ENCODE measurements around the gene INPP4A.
"Not testable (repeated sequence)": the region's sequence is repeated elsewhere in the genome, so short reads cannot be mapped to it uniquely, and the experiment has no call there.

The INPP4A gene

DNA sequence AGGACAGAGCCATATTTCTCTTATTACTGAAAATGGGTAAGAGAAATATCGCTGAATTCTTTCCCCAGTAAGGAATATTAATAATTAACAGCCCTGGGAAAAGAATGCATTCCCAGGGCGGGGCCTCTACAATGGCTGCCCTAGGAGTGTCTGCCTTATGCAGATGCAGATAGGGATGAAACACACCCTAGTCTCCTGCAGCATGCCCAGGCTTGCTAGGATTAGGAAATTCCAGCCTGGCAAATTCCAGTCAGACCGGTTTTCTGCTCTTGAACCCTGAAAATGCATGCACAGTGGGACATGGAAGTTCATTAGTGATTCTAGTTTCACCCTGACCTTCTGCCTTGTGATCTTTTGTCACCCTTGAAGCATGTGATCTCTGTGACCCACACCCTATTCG is 9.0 kb upstream of the INPP4A start:
- DNase-seq (ENCODE audit: extremely low read depth in 1 of 2, low read depth in 1 of 2), result not testable (repeated sequence)

DNA sequence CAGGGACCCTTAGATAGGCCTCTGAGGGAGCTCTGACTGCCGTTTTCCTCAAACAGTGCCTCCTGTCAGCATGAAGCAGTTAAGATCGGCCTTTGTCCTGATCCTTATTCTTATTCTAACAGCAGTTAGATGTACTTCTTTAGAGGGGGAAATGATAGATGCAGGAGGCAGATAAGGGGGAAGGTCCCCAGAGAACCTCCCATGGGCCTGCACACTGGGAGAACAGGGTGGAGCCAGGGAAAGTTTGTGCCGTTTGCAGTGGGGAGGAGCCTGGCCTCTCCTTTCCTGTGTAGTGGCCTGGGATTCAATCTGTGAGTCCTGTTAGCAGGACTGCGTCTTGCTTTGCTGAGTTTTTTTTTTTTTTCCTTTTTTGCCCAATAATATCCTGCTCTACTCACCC is 7.9 kb upstream of the INPP4A start:
- DNase-seq (ENCODE audit: extremely low read depth in 1 of 2, low read depth in 1 of 2), result no peak

DNA sequence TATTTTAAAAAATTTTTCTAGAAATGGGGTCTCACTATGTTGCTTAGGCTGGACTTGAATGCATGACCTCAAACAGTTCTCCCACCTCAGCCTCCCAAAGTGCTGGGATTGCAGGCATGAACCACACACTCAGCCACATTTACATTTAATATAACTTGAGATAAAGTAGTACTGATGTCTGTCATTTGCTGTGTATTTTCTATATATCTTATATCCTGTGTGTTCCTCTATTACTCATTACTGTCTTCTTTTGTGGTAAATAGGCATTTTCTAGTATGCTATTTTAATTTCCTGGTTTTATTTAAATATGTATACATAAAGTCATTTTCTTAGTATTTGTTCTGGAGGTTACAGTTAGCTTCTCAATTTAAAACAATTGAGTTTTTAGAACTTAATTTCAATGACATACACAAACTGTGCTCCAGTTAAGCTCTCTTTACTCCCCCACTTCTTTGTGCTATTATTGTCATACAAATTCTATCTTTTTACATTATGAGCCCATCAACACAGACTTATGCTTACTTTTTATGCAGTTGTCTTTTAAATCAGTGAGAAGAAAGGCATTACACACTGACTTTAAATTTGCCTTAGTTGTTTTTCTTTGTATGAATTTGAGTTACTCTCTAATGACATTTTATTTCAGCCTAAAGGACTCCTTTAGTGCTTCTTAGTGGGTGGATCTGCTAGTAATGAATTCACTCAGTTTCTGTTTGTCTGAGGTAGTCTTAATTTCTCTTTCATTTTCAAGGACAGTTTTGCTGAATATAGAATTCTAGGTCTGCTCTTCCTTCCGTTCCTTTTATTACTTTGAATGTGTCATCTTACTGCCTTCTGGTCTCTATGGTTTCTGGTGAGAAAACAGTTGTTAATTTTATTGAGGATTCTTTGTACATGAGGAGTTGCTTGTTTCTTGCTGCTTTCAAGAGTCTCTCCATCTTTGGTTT is 6.2 kb upstream of the INPP4A start:
- DNase-seq (ENCODE audit: extremely low read depth in 1 of 2, low read depth in 1 of 2), result no peak

DNA sequence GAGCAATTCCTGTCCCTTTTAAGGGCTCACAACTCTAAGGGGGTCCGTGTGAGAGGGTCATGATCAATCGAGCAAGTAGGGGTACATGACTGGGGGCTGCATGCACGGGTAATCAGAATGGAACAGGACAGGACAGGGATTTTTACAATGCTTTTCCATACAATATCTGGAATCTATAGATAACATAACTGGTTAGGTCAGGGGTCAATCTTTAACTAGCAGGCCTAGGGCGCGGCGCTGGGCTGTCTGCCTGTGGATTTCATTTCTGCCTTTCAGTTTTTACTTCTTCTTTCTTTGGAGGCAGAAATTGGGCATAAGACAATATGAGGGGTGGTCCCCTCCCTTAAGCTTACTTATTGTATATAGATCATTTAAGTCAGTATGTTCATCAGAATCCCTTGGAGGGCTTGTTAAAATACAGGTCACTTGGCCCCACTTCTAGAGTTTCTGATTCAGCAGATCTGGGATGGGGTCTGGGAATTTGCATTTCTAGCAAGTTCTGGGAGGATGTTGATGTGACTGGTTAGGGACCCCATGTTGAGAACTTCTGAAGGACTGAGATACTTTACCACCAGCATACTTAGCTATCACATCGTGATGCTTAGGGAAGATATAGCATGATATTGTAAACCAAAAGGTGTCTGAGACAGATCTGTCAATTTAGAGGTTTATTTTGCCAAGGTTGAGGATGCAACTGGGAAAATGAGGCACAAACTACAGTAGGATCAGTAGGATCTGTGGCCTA is 2.8 kb upstream of the INPP4A start:
- DNase-seq (ENCODE audit: extremely low read depth in 1 of 2, low read depth in 1 of 2), result no peak

DNA sequence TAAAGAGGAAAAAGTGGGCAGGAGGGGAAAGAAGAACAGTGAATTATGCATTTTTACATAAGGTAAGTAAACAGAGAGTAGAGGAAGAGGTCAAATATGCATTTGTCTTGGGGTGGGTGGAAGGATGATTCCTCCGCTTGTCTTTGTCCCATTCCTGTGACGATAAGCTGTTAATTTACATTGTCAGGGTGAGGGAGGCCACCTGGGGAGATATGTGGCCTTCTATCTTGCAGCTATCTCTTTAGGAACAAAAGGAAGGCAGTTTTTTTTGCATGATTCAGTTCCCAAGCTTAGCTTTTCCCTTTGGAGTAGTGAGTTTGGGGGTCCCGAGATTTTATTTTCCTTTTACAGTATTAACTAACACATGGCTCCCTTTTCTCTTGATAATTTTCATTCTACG is 2.2 kb upstream of the INPP4A start:
- no peak for DNase-seq (ENCODE audit: extremely low read depth in 1 of 2, low read depth in 1 of 2)

DNA sequence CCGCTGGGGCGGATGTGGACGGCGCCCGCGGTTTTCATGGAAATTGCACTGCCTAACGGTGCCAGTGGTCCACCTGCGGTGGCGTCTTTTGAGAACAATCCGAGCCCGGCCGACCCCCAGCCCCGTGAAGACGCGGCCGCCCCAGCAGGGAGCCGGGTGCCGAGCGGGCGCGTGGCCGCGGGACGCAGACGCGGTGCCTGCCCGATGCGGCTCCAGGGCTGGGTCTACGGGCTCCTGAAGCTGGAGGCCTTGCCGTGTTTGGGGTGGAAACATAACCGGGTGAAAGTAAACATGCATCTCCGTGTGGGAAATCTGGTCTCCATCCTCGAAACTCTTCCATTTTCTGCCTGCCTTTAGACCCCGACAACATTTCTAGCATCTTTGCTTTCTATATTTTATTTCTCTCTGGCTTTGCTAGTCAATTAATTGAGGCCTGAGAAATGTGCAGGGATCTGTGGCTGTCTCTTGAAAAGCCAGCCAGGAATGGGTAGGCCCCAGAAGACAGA is 572 bp downstream of the INPP4A start:
- no peak for DNase-seq (ENCODE audit: extremely low read depth in 1 of 2, low read depth in 1 of 2)

DNA sequence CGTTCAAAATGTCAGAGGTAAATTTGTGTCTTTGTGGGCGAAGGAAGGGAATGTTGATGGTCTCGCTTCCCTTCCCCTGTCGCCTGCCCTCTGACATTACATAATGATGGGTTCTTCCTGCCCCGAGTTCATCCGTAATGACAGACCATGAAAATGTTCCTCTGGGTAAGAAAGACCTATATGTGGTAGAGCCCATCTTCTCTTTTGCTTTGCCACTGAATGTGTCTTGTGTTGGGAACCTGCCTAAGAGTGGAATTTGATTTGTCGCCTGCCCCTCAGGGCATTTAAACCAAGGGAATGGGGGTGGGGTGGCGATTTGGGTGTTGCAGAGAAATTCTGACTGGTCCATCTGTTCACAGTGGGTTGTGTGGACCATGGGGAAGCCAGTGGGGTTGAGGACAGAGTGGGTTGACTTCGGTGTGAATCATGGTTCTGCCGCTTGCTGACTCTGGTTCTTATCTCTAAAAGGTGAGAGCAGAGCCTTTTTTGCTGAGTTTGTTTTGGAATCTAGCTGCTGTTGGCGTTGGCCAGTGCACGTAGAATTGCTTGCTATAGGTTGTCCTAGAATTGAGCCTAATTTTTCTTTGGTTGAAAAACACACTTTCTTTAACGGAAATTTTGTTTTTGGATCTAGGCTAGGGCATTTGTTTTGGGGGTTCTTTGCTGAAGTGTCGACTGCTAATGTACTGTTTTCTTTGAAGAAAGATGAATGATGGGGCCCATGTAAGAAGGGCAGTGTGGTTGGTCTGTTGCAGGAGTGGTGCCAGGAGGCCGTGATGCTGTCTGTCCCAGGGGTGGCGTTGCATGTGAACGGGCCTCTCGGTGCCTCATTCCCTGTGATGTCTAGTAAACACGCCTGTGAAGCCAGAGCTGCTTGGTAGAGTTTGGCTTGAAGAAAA is 1.3 kb downstream of the INPP4A start:
- no peak for DNase-seq (ENCODE audit: extremely low read depth in 1 of 2, low read depth in 1 of 2)

DNA sequence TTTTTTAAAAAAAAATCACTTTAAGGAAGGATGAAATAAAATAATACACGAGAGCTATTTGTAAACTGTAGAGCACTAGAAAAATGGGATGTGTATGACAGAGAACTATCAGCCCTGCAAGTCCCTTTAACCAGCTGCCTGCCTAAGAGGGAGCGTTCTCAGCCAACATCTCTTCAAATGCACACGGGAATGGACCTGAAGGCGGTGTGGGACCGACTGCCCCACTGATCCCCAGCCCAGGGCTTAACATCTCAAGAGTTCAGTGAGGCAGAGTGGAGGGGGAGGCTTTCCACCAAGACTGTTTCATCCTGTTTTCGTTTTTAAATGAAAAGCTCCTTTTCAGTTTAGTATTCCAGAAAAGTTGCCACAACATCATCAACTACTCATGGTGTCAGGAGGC is 2.2 kb downstream of the INPP4A start:
- DNase-seq (ENCODE audit: extremely low read depth in 1 of 2, low read depth in 1 of 2), result no peak

DNA sequence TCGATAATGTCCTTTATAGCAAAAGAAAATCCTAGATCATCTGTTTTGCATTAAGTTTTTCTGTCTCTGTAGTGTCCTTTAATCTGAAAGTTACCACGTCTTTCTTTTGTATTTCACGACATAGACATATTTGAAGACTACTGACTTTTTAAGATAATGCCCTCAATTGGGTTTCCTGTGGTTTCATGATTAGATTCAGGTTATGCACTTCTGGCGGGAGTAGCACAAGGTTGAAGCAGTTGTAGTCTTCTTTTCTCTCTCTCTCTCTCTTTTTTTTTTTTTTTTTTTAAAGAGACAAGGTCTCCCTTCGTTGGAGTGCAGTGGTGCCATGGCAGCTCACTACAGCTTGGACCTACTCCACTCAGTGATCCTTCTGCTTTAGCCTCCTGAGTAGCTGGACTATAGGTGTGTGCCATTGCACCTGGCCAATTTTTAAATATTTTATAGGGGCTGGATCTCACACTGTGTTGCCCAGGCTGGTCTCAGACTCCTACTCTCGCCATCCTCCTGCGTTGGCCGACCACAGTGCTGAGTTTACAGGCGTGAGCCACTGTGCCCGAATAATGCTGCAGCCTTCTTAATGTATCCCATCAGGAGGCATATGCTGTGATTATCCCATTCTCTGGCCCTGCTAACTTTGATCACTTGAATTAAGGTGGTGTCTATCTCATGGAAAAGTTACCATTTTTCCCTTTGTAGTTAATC is 3.9 kb downstream of the INPP4A start:
- DNase-seq (ENCODE audit: extremely low read depth in 1 of 2, low read depth in 1 of 2), result no peak

DNA sequence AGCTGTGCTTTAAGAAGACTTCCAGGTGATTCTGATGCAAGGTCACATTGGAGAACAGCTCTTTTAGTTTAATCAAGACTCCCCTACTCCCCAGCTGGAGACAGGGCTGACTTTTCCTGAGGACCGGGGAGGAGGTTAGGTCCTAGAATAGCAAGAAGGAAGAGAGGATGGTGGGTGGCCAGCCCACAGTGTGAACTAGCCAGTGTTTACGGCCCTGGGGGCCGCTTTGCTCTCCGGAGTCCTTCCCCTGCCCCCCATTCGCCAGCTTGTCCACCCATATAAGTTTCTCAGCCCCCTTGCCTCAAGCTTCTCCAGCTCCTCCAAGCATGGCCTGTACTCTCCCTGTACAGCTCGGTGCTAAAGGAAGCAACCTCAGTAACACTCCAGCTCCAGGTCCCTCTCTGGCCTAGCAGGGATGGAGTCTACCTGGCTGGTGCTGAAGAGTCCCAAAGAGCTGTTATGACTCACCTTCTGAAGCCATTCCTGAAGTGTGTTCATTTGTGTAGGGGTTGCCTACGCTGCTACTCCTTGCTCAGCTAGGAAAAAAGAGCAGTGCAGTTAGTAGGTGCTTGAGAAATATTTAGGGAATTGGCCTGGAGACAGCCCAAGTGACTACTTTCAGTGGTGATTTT is 7.9 kb downstream of the INPP4A start:
- DNase-seq (ENCODE audit: extremely low read depth in 1 of 2, low read depth in 1 of 2), result no peak

DNA sequence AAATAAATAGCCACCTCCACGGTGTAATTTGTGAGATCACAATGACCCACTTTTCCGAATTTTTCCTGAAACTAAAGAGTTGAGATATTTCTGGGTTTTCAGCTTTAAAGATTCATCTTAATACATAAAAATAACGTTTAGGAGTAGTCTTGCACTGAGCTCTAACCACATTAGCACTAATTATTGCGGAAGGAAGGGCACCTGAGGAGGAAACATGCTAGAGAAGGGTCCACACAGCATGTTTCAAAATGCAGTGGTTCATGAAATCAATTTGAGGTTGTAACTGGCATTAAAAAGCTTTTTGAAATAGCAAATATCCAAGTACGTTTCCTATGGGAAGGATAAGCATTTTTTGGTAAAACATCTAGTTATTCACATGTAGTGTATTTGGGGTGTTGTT is 8.4 kb downstream of the INPP4A start:
- DNase-seq (ENCODE audit: extremely low read depth in 1 of 2, low read depth in 1 of 2), result no peak

DNA sequence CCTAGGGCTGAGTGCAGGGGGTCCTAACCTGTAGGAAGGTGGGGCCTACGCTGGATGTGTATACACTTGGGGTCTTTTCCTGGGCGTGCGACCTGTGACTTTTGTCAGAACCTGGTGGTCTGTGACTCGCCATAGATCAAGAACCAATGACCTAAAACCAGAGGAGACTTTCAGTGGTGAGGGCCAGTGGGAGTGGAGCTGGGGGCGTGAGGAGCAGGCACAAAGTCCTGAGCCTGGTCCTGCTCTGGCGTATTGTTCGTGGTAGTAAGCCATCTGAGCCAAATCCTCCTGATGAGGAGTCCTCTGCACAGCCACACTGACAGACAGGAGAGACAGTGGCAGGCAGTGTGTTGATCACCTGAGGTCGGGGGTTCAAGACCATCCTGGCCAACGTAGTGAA is 8.9 kb downstream of the INPP4A start:
- DNase-seq (ENCODE audit: extremely low read depth in 1 of 2, low read depth in 1 of 2), result no peak

DNA sequence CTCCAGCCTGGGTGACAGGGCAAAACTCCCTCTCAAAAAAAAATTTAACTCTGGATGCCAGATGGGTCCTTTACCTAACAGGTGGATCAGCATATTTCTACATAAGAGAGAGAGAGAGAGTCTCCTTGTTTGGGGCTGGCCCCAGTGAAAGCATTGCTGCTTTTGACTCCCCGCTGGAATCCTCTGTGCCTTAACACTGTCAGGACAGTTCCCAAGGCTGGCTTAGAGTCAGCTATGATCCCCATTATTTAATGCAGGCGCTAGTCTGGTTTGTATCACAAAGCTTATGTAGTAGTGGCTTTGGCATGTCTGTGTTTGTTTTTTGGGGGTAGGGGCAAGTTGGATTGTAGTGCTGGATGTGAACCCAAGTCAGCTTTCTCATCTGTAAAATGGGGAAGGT is 9.4 kb downstream of the INPP4A start:
- DNase-seq (ENCODE audit: extremely low read depth in 1 of 2, low read depth in 1 of 2), result no peak

DNA sequence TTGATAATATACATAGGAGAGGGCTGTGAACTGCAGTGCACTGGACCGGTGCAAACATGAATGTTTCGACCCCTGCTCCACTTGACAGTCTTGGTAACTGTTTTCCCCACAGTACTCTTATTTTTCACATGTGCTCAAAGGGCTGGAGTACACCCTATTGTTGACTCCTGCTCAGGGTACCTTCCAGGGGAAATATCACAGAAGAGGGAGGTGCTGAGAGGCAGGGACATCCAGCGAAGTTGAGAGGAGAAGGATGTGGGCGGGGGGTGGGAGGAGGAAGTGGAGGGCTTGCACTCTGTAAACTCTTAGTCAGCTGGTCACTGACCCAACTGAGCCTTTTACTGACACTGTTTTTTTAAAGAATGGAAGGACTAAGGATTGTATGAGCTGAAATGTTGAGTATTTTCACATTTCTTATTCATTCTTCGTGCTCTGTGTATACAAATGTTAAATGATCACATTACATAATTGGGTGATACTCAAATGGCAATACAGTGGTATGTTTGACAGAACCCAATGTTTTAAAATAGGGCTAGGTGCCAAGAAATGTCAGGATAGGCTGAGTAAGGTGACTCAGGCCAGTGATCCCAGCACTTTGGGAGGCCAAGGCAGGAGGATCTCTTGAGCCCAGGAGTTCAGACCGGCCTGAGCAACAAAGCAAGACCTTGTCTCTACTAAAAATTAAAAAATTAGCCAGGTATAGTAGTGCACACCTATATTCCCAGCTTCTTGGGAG is 10.0 kb downstream of the INPP4A start:
- DNase-seq (ENCODE audit: extremely low read depth in 1 of 2, low read depth in 1 of 2), result no peak

DNA sequence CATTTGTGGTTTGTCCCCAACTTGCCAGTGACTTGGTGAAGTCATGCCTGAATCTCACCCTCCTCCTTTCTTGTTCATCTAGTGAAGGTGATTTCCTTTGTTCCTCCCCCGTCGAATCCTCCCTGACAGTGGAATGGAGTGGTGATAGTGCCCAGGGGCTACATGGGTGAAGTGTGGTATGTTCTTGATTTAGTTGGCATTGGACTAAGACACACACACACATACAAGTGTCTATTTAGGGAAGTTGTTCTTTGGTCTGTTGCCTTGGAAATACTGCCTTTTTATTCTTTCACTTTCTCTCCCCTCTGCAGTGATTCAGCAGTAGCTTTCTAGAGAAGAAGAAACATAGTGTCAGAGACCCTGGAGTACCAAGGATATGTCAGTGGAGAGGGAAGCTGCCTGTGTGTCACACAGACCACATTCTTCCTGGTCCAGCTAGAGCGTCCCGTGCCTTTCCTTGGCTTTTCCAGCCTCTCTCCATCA is 10.9 kb downstream of the INPP4A start:
- DNase-seq (ENCODE audit: extremely low read depth in 1 of 2, low read depth in 1 of 2), result no peak

DNA sequence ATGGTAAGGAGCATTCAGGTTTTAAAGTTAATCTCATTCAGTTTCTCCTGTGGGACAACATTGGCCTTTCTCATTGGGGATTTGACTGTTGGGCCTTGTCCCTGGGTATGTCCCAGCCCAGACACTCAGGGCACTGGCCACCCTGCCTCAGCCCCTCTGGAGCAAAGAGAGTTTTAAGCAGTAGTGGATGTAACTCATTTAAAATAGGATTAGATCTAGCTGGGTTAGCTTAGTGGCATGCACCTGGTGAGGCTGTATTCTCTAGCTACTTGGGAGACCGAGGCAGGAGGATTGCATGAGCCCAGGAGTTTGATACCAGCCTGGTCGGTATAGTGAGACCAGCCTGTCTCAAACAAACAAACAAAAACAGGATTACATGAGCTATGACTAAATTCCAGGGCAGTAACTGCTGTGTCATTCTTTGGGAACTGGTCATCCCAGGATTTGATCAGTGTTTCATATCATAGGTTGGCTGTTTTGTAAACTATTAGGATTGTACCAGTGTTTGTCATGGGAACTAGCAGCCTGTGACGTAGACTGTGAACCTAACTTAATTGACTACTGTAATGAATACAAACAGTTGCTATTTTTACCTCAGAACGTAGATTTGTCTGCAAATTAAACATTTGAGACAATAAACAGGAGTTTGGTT is 12.5 kb downstream of the INPP4A start:
- DNase-seq (ENCODE audit: extremely low read depth in 1 of 2, low read depth in 1 of 2), result no peak

DNA sequence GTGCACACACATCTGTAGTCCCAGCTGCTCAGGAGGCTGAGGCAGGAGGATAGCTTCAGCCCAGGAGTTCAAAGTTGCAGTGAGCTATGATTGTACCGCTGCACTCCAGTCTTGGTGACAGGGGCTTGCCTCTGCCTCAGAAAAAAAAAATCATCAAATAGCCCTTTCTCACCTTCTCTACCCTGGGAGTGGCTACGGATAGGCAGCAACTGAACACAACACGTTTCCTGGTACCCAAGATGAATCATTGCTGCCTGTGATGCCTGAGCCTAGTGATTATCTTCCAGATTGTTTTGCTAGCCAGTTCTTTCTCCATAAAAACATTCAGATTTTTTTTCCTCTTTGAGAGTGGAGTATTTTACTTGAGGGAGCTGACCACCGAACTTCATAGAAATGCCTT is 13.5 kb downstream of the INPP4A start:
- no peak for DNase-seq (ENCODE audit: extremely low read depth in 1 of 2, low read depth in 1 of 2)

DNA sequence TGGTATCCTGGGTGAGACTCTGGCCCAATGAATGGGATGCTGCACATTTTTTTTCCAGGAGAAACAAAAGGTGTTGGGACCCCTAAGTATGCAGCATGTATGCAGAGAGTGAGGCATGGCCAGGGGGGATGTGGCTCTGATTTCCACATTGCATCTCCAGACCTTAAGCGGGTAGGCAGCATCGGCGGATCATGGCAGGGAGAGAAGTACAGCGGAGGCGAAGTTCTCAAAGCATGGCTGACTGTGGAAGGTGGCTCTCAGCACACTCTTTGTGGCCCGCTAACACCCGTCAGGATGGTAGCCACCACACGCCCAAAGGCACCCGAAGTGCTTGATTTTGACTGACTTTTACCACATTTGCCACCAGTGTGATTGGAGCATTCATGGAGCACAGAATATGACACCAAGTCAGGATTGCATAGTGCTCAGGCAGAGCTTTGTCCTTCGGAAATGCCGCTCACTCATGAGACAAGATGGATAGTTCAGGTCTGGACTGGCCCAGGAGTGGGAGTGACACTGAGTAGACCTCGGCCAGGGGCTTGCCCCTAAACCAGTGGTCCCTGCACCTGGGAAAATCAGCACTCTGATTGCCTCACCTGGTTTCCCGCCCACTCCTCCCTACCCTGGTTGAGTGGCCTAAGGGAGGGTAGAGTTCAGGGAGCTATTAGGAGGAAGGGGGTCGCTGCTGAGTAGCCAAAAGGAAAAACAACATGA is 14.2 kb downstream of the INPP4A start:
- no peak for DNase-seq (ENCODE audit: extremely low read depth in 1 of 2, low read depth in 1 of 2)
